Measurements from ENCODE around the gene FFAR2.

GRCh38 chr19:35447606-35448469, at the start of gene FFAR2:
- TF ChIP-seq POLR2AphosphoS5 (IDR thresholded peaks at IDR 0.05; ENCODE audit: insufficient read depth in 1 of 2, low read depth in 1 of 2) (no peak), CTCF (IDR thresholded peaks at IDR 0.05) (no peak), POLR2A (IDR thresholded peaks at IDR 0.05) (no peak)
